PFSK-1 (cell line): ENCODE results near the gene ARHGEF4.

ENCODE experiments used
- FOXP2 ChIP-seq: optimal IDR thresholded peaks from 2 replicates; pipeline ENCODE3; 2011; ENCODE audit warnings: borderline replicate concordance, control low read depth, inconsistent platforms; ENCODE audit not compliant: insufficient read depth; ENCODE audit errors: extremely low read length, extremely low read depth
- POLR2AphosphoS5 ChIP-seq: IDR thresholded peaks from 2 replicates; pipeline ENCODE4 v1.6.1; 2012; ENCODE audit warnings: low read depth, mild to moderate bottlenecking, control low read depth, low read length, moderate library complexity
- SIN3A ChIP-seq: IDR thresholded peaks from 2 replicates; pipeline ENCODE4 v1.6.1; 2012; ENCODE audit warnings: mild to moderate bottlenecking, low read length, moderate library complexity, borderline replicate concordance; ENCODE audit not compliant: insufficient read depth
- TAF1 ChIP-seq: IDR thresholded peaks from 2 replicates; pipeline ENCODE4 v1.6.1; 2012; ENCODE audit warnings: low read length, control low read depth, borderline replicate concordance; ENCODE audit not compliant: insufficient read depth
- TF ChIP-seq, protein P1 (sequence below), 2 experiments: IDR thresholded peaks; 2 replicates each; pipeline versions ENCODE4 v1.6.1 to v1.8.0; 2011 to 2012; ENCODE audit warnings: low read depth in 2 of 2, low read length in 2 of 2, control low read depth in 1 of 2, inconsistent platforms in 1 of 2, mild to moderate bottlenecking in 1 of 2, moderate library complexity in 1 of 2; ENCODE audit not compliant: insufficient read depth in 1 of 2

The ARHGEF4 gene

DNA sequence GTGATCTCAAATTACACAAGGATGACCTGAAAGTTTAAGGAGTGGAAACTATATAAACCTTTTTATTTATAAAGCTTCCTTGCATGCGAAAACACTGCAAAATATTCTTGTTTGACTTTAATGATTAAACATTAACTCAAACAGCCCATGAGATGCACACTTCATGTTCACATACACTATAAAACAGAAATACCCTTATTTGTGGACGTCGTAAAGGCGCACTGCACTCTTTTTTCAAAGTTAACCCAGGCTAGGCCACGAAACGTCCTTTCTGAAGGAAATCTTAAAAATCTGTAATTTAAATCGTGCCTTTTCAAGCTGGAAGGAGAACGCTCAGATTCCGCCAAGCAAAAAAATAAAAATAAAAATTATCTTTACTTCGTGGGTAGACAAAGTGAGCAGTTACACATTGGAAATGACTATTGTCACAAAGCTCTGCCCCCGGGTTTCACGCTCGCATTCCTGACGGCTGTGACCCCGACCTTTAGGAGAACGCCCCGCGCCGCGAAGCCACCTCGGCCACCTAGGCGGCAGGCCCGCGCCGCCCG lies 255.8 kb downstream of the ARHGEF4 start:
- no peak for TF ChIP-seq FOXP2
- TF ChIP-seq POLR2AphosphoS5 = no peak
- no peak for TF ChIP-seq TAF1
- no peak for TF ChIP-seq SIN3A
- TF ChIP-seq, protein P1, sequence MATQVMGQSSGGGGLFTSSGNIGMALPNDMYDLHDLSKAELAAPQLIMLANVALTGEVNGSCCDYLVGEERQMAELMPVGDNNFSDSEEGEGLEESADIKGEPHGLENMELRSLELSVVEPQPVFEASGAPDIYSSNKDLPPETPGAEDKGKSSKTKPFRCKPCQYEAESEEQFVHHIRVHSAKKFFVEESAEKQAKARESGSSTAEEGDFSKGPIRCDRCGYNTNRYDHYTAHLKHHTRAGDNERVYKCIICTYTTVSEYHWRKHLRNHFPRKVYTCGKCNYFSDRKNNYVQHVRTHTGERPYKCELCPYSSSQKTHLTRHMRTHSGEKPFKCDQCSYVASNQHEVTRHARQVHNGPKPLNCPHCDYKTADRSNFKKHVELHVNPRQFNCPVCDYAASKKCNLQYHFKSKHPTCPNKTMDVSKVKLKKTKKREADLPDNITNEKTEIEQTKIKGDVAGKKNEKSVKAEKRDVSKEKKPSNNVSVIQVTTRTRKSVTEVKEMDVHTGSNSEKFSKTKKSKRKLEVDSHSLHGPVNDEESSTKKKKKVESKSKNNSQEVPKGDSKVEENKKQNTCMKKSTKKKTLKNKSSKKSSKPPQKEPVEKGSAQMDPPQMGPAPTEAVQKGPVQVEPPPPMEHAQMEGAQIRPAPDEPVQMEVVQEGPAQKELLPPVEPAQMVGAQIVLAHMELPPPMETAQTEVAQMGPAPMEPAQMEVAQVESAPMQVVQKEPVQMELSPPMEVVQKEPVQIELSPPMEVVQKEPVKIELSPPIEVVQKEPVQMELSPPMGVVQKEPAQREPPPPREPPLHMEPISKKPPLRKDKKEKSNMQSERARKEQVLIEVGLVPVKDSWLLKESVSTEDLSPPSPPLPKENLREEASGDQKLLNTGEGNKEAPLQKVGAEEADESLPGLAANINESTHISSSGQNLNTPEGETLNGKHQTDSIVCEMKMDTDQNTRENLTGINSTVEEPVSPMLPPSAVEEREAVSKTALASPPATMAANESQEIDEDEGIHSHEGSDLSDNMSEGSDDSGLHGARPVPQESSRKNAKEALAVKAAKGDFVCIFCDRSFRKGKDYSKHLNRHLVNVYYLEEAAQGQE (IDR thresholded peaks at IDR 0.05; ENCODE audit: insufficient read depth in 1 of 2, low read depth in 2 of 2, low read length in 2 of 2) = no peak

DNA sequence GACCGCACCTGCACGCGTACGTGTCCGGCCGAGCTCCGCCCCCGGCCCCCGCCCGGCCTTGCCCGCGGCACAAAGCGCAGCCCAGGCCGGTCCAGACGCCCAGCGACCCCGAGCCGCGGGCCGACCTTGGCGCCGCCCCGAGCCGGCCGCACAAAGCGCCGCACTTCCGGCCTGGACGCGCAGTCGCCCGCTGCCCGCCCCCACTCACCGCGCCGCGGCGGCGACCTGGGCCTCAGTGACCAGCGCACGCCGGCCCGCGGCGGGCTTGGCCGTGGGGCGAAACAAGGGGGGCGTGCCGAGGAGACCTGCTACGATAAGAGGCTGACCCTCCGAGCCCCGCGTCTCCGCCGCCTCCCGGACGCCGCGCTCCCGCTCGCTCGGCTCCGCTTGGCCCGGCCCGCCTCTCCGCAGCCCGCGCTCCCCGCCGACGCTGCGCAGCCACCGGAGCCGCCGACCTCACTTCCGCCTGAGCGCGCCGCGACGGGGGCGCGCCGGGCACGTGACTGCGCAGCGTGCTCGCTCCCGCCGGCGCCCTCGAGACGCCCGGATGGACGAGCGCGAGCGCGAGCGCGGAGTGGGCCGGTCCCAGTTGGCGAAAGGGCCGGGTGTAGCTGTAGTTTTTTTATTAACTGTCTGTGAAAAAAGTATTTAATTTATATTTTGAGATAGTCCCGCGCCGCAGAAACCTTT lies 256.4 kb downstream of the ARHGEF4 start, which contains the start of gene FAM168B:
Gene FAM168B (minus strand): TSS at position 455 of the 690 bp plus-strand sequence. CDS start 10,814 bp downstream, outside the sequence.
- peak; percentile 84 for TF ChIP-seq FOXP2
- TF ChIP-seq SIN3A = 0 out of 2 replicates have a peak, but pooled peaks have one; percentile 26
- TF ChIP-seq, protein P1 (IDR thresholded peaks at IDR 0.05; ENCODE audit: insufficient read depth in 1 of 2, low read depth in 2 of 2, low read length in 2 of 2) = no peak
- TF ChIP-seq TAF1 = no peak
- peak; percentile 78; the same call in 1 of the 2 replicates for TF ChIP-seq POLR2AphosphoS5

DNA sequence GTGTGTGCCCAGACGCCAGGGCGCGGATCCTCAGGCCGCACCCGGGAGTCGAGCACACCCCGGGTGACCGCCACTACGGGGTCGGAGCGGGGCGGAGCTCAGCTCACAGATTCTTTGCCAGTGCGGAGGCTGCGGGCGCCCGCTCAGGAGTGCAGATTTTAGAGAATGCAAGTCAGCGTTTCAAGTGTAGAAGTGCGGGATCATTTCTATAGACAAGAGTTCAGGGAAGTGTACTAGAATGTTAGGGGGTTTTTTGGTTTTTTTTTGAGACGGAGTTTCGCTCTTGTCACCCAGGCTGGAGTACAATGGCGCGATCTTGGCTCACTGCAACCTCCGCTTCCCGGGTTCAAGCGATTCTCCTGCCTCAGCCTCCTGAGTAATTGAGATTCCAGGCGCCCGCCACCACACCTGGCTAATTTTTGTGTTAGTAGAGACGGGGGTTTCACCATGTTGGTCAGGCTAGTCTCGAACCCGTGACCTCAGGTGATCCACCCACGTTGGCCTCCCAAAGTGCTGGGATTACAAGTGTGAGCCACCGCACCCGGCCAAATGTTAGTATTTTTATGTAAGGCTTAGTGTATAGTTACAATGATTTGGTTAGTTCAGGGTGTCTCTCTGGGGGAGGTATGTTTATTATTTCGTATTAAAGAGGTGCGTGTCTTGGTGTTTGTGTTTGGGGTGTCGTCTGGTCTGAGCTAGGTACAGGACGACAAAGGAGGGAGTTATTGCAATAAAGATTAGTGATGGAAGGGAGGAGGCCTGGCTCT lies 257.2 kb downstream of the ARHGEF4 start:
- TF ChIP-seq FOXP2 (no peak), SIN3A (no peak), POLR2AphosphoS5 (no peak; the same call in 1 of the 2 replicates), TAF1 (no peak)
- TF ChIP-seq, protein P1 (IDR thresholded peaks at IDR 0.05; ENCODE audit: insufficient read depth in 1 of 2, low read depth in 2 of 2, low read length in 2 of 2) = no peak

DNA sequence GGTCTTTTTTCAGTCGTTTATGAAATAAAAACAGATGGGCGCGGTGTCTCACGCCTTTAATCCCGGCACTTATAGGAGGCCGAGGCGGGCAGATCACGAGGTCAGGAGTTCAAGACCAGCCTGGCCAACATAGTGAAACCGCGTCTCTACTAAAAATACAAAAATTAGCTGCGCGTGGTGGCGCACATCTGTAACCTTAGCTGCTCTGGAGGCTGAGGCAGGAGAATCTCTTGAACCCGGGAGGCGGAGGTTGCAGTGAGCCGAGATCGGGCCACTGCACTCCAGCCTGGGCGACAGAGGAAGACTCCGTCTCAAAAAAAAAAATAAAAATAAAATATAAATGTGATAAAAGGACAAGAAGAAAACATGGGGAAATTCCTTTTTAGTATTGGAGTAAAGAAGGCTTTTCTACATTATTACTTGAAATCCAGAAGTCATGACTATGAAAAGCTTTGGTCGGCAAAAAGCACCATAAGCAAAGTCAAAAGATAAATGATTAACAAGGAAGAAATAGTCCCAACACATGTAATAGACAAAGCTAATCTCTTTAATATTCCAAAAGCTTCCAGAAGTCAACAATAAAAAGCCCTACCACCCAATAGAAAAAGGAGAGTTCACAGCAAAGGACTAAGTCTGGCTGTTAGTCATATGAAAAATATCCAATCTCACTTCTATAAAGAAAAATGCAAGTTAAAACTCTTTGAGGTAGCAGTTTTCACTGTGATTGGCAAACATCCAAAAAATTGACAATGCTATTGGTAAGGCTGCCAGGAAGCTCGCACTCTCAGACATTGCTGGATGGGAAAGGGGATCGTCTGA lies 258.0 kb downstream of the ARHGEF4 start:
- TF ChIP-seq SIN3A (no peak), TAF1 (no peak), POLR2AphosphoS5 (no peak), FOXP2 (no peak)
- TF ChIP-seq, protein P1 (IDR thresholded peaks at IDR 0.05; ENCODE audit: insufficient read depth in 1 of 2, low read depth in 2 of 2, low read length in 2 of 2) = no peak
